GM18907 (cell line): Measurements from ENCODE around the gene HOXA13.

ENCODE experiments used
- ATAC-seq: cut with Tn5 transposase; IDR thresholded peaks from one replicate; pipeline ENCODE4 v1.9.1; 2021; ENCODE audit warnings: mild to moderate bottlenecking, moderate library complexity; ENCODE audit not compliant: unreplicated experiment

HOXA13 gene

DNA sequence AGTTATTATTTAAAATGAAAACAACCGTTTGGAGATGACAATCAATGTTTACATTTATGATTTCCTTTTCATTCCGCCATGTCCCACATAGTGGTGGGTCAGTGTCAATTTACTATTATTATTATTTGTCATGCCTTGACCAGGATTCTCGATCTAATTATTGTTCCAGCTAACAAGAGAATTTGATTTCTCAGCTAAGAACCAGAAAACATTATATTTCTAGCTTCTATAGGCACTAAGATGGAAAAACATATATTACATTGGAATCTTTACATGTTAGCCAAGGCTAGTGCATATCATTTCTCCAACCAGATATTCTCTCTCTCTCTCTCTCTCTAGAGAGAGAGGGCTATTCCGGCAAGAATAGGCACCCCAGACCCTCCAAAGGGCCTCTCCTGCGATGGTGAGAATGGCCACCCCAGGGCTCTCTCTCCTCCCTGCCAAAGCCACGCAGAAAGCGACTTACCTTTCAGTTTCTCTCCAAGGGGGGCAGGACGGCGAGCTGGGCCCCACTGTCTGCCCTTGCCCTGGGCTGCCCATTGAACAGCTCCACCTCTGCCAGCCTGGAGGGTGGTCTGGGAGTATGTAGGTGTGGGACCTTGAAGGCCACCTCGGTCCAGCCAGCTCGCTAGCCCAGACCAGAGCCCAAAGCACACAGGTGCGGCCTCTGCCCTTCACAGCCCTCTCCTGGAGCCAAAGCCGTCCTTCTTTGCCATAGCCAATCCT lies 49.9 kb downstream of the HOXA13 start:
- no peak for ATAC-seq

DNA sequence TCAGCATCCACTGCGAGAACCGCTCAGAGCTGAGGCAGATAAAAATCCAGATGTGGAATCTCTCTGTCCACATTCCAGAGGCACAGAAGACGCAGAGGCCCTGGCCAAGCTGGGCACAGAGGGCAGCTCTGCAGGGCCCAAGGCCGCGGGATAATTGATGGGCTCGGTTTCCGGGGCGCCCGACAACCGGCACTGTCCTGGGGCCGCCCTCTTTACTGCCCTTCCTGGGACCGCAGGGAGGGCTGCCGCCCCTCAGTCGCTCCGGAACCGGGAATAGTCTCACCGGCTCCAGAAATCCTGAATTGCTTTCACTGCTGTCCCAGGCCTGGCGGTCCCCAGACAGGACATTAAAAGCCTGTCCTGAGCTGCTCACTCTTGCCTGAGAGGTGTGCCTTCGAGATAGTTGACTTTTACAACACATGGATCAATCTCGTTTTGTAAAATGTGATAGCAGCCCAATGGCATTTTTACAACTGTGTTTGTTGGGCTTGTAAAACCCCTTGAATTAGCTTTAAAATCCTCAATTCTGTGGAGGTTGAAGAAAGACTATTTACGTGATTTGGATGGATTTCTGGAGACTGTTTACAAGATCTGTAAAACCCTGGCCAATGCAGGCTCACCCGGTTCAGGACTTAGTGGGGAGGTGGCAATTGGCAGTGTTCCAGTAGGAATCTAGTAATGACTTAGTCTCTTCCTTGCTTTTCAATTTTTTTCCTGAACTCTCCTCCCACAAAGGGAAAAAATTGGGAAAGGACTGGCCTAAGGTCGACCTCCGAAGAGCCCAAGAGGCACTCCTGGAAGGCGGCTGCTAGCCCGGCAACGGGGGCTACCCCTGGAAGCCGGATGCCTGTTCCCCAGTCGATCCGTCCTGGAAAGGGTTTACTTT lies 50.9 kb downstream of the HOXA13 start:
- no peak for ATAC-seq

DNA sequence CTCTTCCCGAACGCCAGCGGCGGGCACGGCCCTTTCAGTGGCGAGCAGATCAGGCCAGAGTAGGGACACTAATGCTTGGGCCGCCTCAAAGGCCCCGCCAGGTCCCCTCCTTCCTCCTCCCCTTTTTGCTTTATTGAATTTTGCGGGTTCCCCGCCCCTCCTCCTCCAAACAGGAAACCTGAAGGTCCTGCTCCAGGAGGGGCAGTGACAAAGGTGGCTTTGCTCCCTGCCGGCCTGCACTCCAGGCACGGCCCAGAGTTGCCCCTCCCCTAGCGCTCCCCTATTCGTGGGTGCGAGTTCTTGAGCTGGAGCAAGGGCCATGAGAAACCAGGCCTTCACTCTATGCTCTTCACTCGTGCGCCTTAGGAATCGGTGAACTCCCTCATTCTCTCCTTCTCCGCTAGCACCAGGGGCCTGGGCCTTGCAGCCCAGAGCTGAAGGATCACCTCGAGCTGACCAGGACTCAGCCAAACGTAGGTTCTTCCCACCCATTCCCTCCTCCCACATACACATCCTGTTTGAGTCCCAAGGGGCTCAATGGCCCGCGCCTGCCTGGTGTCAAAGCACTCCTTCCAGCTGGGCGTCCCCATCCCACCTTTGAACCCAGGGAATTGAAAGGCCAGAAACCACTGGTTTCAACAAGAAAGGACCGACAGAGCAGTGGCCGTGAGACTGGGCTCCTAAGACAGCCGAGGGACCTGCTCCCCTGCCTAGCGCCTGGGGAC lies 51.7 kb downstream of the HOXA13 start:
- ATAC-seq = no peak

DNA sequence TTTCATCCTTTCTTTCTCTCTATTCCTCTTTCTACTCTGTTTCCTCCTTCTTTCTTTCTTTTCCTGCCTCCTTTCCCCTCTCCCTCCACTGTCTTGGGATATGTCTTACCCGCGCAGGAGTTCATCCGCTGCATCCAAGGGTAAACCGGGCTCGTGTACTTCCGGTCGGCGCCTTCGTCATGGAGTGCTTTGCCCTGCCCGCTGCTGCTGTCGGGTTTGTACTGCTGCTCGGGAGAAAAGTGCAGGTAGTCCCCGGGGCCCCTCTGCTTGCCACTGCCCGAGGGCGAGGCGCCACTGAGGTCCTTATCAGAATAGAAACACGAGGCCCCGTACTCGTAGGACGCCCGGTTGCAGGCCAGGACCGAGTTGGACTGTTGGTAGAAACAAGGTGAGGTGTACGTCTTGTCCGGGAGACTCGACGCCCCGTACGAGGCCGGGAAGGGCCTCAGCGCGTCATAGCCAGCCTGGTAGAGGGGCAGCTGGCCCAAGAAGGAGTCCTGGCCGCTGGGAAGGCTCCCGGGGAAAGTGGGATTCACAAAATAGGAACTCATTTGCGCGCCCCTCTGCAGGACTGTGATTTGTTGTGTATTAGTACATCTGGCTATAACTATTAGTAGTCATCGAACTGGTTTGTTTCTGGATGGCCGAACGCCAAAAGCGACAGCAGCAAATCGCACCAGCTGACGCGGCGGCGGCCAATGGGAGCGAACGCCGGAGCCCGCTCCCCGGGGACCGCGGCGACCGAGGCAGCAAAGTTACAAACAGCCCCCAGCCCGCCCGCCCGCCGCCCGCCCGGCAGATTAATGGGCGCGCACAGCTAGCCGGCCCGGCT lies 52.5 kb downstream of the HOXA13 start, which contains the start of gene HOXA6:
HOXA6 (minus strand) TSS at position 576 of the 832 bp plus-strand sequence; CDS start at position 551, 25 bp downstream.
- ATAC-seq = no peak

DNA sequence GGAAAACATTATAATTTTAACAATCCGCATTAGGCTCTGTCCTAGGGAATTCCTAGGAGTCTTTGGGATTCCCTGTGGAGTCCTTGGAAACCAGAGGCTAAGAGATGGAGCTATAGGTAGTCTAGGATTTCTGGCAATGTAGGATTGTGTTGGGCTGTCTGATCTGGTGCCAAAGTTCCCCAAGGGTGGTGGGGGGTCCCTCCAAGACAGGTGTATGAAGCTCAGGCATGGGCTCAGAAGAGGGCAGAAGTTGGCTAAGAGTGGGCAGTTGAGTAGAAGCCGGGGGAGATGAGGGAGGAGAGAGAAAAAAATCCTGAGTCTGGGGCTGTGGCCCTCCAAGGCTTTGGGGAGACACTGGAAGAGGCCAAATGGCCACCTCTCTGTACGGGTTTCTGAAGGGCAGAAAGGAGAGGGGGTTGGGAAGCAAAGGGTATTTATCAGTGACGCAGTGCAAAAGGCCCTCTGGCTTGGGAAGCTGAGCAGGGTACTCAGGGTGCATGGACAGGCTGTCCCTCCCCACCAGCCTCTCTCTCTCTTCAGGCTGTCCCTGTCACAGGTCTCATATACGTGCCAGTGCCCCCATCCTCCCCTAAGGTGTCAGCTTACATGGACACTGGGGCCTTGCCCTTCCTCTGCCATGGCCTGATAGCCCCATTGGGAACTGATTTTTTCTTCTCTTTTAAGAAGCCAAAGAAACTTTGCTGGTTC lies 53.2 kb downstream of the HOXA13 start:
- ATAC-seq = no peak

DNA sequence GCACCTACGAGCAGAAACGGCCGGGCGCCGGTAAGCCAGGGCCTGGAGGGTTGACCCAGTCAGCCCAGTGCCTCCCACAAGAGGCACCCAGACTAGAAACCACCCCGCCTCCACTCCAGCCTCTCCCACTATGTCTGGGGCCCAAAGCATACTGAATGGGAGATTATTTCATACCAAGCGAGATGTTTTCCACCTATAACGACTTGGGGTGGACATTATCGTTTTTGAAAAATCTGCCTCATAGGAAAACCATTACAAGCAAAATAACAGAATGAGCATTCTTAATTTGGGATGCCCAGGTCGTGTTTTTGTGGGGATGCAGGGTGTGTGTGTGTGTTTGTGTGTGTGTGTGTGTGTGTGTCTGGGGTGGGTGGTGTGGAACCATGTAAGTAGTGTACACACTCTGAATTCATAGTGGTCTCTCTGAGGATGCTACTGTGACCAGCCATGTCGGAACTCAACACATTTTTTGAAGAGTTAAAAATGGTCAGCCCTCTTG lies 53.9 kb downstream of the HOXA13 start:
- no peak for ATAC-seq

DNA sequence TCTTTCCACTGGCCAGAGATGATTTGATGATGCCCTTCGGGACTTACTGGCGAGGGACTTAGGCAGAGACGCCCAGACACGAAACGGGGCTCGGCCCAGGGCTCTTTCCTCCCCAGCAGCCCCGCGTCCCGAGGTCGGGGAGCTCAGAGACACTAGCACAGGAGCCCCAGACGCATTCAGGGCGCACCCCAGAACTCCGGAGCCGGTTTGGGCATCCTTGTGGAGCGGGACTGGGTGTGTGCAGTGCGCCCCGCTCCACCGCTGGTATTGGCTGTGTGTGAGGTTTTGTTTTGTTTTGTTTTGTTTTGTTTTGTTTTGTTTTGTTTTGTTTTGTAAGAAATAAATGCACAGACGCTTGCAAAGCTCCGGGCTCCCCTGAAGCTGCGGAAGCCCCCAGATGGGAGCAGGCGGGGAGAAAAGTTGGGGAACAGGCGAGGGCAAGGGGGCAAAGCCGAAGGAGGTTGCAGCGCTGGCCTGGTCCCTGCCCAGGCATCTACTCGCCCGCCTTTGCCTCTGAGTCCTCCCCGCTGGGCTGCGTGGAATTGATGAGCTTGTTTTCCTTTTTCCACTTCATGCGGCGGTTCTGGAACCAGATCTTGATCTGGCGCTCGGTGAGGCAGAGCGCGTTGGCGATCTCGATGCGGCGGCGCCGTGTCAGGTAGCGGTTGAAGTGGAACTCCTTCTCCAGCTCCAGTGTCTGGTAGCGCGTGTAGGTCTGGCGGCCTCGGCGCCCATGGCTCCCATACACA lies 54.6 kb downstream of the HOXA13 start:
- ATAC-seq = no peak

DNA sequence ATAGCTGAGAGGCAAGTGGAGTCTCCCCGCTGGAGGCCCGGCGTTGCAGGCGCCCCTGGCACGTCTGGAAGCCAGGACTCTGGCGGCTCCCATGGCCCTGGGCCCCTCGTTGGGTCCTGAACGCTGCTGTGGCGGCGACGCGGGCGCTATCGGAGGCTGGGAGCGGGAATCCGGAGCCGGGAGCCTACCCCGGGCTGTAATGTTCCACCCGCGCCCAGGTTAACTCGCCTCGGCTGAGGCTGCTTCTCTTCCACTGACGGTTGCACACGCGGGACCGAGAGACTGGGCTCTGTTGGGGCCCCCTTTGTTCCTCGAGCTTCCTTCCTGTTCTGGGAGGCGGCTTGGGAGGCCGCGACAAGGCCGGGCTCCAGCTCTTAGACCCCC lies 55.1 kb downstream of the HOXA13 start:
- no peak for ATAC-seq
